ENCODE data around the gene LMAN1. TPM values are rescaled to one million over a fixed set of nuclear protein-coding genes. Genes with fewer than 3 reads are reported as not detected.

LMAN1 gene
- total RNA-seq, 4 donors from 2014 or later = 64.0 to 80.4 (median 68.5) TPM

GRCh38 chr18:59354731-59355130, 4.3 kb downstream of the LMAN1 start:
- H3K4me1 ChIP-seq = peaks cover 0 to 28% (median 3%) of the 10 kb centered on the region in 3 donors
- 69 to 79% methylated on average over 2 of the region's 2 CpGs for WGBS, 2 donors (ENCODE audit: low coverage in 1 of 2)
- H3K36me3 ChIP-seq = peaks cover 1 to 60% of the 10 kb centered on the region in 2 donors
- TF ChIP-seq EP300 (IDR thresholded peaks at IDR 0.05) (no peak), POLR2A (IDR thresholded peaks at IDR 0.05) (no peak)
- H3K9me3 ChIP-seq = no peaks in the 10 kb centered on the region
- no peaks in the 10 kb centered on the region for H3K27me3 ChIP-seq
- no peak for ATAC-seq
- H3K27ac ChIP-seq = no peak overlapping the region
- H3K4me3 ChIP-seq = no peak overlapping the region

DNA sequence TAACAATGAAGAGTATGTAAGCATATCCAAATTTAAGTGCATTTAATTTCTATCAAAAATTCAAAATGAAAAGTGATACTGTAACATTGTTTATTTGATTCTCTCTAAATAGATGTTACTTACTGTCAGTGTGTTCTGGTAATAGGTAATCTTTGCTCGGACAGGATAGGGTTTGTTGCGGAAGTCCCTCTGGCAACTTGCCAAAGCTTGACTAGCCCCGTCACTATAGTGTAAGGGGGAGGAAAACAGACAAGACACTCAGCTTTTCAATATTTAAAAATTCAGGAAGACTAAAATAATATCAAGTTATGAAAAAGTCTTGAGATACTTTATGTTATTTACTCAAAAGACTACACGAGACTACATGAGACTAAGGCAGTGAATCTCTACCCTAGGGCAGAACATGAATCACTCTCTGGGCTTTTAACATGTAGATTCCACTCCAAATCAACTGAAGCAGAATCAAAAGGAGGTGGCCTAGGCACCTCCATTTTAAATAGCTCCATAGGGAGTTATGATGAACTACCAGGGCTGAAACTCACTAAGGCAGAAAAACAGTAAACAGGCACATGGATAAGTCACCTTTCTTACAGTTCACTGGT, 5.9 kb downstream of the LMAN1 start:
- Histone ChIP-seq H3K27me3 (no peaks in the 10 kb centered on the region), H3K4me3 (no peak overlapping the region), H3K27ac (no peak overlapping the region), H3K9me3 (no peaks in the 10 kb centered on the region), H3K4me1 (peaks cover 0 to 22% (median 3%) of the 10 kb centered on the region in 3 donors), H3K36me3 (peaks cover 2 to 75% of the 10 kb centered on the region in 2 donors)
- no peak for ATAC-seq
- 65% methylated on average over 4 of the region's 4 CpGs for WGBS, 2 donors (ENCODE audit: low coverage in 1 of 2)
- TF ChIP-seq EP300 (IDR thresholded peaks at IDR 0.05) = no peak
- TF ChIP-seq POLR2AphosphoS5 (IDR thresholded peaks at IDR 0.05) = no peak
- no peak for TF ChIP-seq POLR2A (IDR thresholded peaks at IDR 0.05)
- TF ChIP-seq, protein P1, sequence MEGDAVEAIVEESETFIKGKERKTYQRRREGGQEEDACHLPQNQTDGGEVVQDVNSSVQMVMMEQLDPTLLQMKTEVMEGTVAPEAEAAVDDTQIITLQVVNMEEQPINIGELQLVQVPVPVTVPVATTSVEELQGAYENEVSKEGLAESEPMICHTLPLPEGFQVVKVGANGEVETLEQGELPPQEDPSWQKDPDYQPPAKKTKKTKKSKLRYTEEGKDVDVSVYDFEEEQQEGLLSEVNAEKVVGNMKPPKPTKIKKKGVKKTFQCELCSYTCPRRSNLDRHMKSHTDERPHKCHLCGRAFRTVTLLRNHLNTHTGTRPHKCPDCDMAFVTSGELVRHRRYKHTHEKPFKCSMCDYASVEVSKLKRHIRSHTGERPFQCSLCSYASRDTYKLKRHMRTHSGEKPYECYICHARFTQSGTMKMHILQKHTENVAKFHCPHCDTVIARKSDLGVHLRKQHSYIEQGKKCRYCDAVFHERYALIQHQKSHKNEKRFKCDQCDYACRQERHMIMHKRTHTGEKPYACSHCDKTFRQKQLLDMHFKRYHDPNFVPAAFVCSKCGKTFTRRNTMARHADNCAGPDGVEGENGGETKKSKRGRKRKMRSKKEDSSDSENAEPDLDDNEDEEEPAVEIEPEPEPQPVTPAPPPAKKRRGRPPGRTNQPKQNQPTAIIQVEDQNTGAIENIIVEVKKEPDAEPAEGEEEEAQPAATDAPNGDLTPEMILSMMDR (IDR thresholded peaks at IDR 0.05) = no peak

- no peak for TF ChIP-seq POLR2AphosphoS5 (IDR thresholded peaks at IDR 0.05)
- no peak for TF ChIP-seq POLR2A (IDR thresholded peaks at IDR 0.05)
- no peak for TF ChIP-seq EP300 (IDR thresholded peaks at IDR 0.05)
- TF ChIP-seq, protein P1 (IDR thresholded peaks at IDR 0.05) = no peak
- no peak overlapping the region for H3K27ac ChIP-seq
- 92 to 100% methylated on average over 2 to 3 of the region's 3 CpGs for WGBS, 2 donors (ENCODE audit: low coverage in 1 of 2)
- no peak for ATAC-seq
- H3K27me3 ChIP-seq = no peaks in the 10 kb centered on the region
- H3K4me3 ChIP-seq = no peak overlapping the region
- peaks cover 0 to 14% (median 2%) of the 10 kb centered on the region in 3 donors for H3K4me1 ChIP-seq
- H3K9me3 ChIP-seq = no peaks in the 10 kb centered on the region
- peaks cover 2 to 84% of the 10 kb centered on the region in 2 donors for H3K36me3 ChIP-seq
These were observed 6.7 kb downstream of the LMAN1 start for GRCh38 chr18:59352250-59352855.

GRCh38 chr18:59345556-59345955, 13.5 kb downstream of the LMAN1 start:
- H3K36me3 ChIP-seq = peaks cover 5 to 100% of the 10 kb centered on the region in 2 donors
- TF ChIP-seq EP300 (IDR thresholded peaks at IDR 0.05) (no peak), POLR2A (IDR thresholded peaks at IDR 0.05) (no peak), POLR2AphosphoS5 (IDR thresholded peaks at IDR 0.05) (no peak)
- TF ChIP-seq, protein P1 (IDR thresholded peaks at IDR 0.05) = no peak
- no peak overlapping the region for H3K27ac ChIP-seq
- no peaks in the 10 kb centered on the region for H3K4me1 ChIP-seq
- H3K4me3 ChIP-seq = no peak overlapping the region
- no peak for ATAC-seq
- no peaks in the 10 kb centered on the region for H3K27me3 ChIP-seq
- 92 to 100% methylated on average over 3 to 4 of the region's 4 CpGs for WGBS, 2 donors (ENCODE audit: low coverage in 1 of 2)
- peaks cover 0 to 8% (median 0%) of the 10 kb centered on the region in 3 donors for H3K9me3 ChIP-seq

GRCh38 chr18:59344996-59345395, 14.1 kb downstream of the LMAN1 start:
- Histone ChIP-seq H3K4me3 (no peak overlapping the region), H3K27ac (no peak overlapping the region), H3K27me3 (no peaks in the 10 kb centered on the region), H3K9me3 (peaks cover 0 to 13% (median 0%) of the 10 kb centered on the region in 3 donors), H3K36me3 (peaks cover 5 to 100% of the 10 kb centered on the region in 2 donors), H3K4me1 (no peaks in the 10 kb centered on the region)
- ATAC-seq = no peak
- 0% methylated on average over 1 of the region's 1 CpG for WGBS, 2 donors (ENCODE audit: low coverage in 1 of 2)
- TF ChIP-seq EP300 (IDR thresholded peaks at IDR 0.05) (no peak), POLR2A (IDR thresholded peaks at IDR 0.05) (no peak), POLR2AphosphoS5 (IDR thresholded peaks at IDR 0.05) (no peak)
- TF ChIP-seq, protein P1 (IDR thresholded peaks at IDR 0.05) = no peak
